SK-N-MC (cell line): Measurements from ENCODE around the gene LGALS16.

ENCODE experiments used
- EZH2 ChIP-seq: fragments of 200-600 bp; sonication (generic); IDR thresholded peaks from one replicate; pipeline ENCODE4 v1.6.1; 2017; ENCODE audit warnings: antibody characterized with exemption
- POLR2AphosphoS5 ChIP-seq: IDR thresholded peaks from 2 replicates; pipeline ENCODE4 v1.6.1; 2012; ENCODE audit warnings: mild to moderate bottlenecking, low read depth, low read length, borderline replicate concordance

DNA sequence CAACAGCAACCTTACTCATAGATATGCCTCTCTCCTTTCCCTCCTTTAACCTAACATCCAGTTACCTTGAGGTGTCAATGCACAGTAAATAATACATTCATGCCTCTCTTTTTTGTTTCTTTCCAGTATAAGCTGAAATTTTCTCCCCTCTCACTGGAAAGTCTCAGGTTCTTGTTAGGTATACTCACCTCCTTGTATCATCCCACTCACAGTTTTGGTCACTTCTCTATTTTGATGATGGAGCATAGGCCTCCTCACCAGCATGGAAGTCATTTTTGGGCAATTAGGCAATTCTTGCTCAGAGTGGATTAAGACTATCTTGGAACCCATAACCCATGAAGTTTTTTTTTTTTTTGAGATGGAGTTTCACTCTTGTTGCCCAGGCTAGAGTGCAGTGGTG lies 42.8 kb downstream of the LGALS16 start:
- TF ChIP-seq EZH2 (no peak), POLR2AphosphoS5 (no peak)
